ENCODE results near the gene BCORL1. TPM values are rescaled to one million over a fixed set of nuclear protein-coding genes. Genes with fewer than 3 reads are reported as not detected.
A peak's percentile ranks its signal among the peaks of the same experiment; 100 is the strongest.

BCORL1 gene
- total RNA-seq, 1 donor from 2014 or later: 10.3 TPM

DNA sequence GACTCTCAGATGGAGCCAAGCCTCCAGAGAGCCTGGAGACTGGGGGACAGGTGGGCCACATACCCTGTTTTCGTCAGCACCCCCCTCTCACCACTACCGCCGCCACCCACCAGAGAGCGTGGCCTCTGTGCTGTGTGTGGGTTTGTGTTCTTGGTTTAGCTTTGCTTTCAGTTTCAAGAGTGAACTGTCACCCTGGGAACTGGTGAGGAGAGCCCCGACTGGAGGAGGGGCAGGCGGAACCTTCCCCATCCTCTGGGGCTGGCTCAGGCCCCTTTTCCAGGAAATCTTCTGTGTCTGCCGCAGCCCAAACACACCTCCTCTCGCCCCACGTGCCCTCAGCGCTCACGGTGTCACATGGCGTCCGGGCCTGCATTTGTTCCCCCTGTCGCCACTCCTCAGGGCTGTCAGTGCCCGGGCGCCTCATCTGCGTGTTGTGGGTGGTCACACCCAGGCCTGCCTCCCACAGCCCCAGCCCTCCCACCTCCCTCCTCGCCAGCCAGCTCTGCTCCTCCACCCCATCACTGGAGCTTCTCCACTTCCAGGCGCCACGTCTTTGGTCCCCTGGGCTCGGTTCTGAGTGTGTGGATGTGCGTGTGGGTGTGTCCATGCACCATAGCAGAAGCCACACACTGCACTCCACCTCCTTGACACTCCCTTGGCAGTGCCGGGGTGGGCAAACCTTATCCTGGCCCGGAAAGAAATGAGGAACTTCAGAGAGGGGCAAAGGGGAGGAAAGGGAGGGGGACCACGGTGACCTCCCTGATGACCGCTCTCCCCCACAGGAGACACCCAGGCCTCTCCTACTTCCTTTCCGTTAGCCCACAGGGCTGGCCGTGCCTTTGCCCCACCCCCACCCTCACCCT, 100.0 kb downstream of the BCORL1 start:
- H3K4me3 ChIP-seq: no peak overlapping the region
- H3K27ac ChIP-seq: peak overlapping the region; percentile 31 to 72
- intact Hi-C loops (cut with DNase I): loop anchor here (5.0 kb wide), 1 partner anchor 90 kb away; the partner anchor contains the start of gene RAB33A
- H3K9me3 ChIP-seq: no peaks in the 10 kb centered on the region
- no peaks in the 10 kb centered on the region for H3K36me3 ChIP-seq
- no peaks in the 10 kb centered on the region for H3K27me3 ChIP-seq
- H3K4me1 ChIP-seq: peaks cover 0 to 6% of the 10 kb centered on the region in 2 donors
- TF ChIP-seq, protein P1, sequence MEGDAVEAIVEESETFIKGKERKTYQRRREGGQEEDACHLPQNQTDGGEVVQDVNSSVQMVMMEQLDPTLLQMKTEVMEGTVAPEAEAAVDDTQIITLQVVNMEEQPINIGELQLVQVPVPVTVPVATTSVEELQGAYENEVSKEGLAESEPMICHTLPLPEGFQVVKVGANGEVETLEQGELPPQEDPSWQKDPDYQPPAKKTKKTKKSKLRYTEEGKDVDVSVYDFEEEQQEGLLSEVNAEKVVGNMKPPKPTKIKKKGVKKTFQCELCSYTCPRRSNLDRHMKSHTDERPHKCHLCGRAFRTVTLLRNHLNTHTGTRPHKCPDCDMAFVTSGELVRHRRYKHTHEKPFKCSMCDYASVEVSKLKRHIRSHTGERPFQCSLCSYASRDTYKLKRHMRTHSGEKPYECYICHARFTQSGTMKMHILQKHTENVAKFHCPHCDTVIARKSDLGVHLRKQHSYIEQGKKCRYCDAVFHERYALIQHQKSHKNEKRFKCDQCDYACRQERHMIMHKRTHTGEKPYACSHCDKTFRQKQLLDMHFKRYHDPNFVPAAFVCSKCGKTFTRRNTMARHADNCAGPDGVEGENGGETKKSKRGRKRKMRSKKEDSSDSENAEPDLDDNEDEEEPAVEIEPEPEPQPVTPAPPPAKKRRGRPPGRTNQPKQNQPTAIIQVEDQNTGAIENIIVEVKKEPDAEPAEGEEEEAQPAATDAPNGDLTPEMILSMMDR (IDR thresholded peaks at IDR 0.05): peak in 1 of 3 experiments; percentile 9
- DNase-seq (ENCODE audit: low spot score in 2 of 2): no peak

DNA sequence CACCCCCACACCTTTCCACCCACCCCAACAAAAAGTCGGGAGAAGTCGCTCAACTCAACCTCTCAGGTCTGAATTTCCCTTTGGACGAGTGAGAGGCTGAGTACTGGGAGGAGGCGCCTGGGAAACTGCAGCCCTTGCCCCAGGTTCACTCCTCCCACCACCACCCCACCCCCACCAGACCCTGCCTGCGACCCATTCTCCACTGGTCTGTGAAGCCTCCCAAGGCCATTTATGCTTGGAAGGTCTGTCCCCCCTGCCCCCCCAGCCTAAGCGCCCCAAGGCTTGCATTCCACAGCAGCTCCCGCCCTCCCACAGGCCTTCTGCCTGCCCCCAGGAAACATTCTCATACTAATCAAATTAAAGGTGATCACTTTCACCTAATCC, 100.7 kb downstream of the BCORL1 start:
- H3K4me1 ChIP-seq: peaks cover 0 to 6% of the 10 kb centered on the region in 2 donors
- intact Hi-C loops (cut with DNase I): loop anchor here (5.0 kb wide), 1 partner anchor 89 kb away; the partner anchor contains the start of gene RAB33A
- no peaks in the 10 kb centered on the region for H3K27me3 ChIP-seq
- no peak overlapping the region for H3K4me3 ChIP-seq
- H3K36me3 ChIP-seq: no peaks in the 10 kb centered on the region
- peak overlapping the region; percentile 19 to 31 for H3K27ac ChIP-seq
- TF ChIP-seq, protein P1 (IDR thresholded peaks at IDR 0.05): no peak
- no peaks in the 10 kb centered on the region for H3K9me3 ChIP-seq
- no peak for DNase-seq (ENCODE audit: low spot score in 2 of 2)

DNA sequence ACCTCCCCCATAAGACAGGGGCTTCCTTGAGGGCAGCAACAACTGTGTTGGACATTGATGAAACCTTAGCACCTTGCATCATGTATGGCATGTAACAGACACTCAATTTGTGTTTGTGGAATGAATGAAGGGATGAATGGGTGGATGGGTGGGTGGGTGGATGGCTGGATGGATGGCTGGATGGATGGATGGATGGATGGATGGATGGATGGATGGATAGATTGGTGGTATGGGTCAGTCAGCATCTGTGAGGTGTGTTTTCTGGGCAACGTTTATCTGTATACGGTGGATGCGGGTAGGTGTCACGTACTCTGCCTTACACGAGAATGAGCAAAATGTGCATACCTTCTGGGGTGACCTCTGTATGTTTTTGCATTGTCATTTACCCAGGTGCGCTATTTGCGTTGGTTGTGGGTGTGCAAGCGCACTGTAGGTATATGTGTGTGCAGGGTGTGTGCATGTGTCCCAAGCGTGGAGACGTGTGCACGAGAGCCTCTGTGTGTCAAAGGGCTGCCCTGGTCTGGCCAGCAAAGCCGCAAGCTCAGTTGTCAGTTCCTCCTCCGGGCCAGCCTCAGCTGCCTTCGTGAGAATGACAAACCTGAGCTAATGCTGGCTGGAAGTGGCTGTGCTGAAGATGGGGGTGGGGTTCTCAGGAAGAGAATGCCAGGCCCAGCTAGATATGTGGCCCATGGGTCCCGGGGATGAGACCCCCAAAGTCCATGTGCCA, 101.4 kb downstream of the BCORL1 start:
- Histone ChIP-seq H3K4me3 (no peak overlapping the region), H3K4me1 (peaks cover 0 to 6% of the 10 kb centered on the region in 2 donors), H3K9me3 (no peaks in the 10 kb centered on the region), H3K27me3 (no peaks in the 10 kb centered on the region), H3K27ac (no peak overlapping the region), H3K36me3 (no peaks in the 10 kb centered on the region)
- no peak for DNase-seq (ENCODE audit: low spot score in 2 of 2)
- intact Hi-C loops (cut with DNase I): loop anchor here (5.0 kb wide), 1 partner anchor 88 kb away; the partner anchor contains the start of gene RAB33A
- TF ChIP-seq, protein P1 (IDR thresholded peaks at IDR 0.05): no peak

DNA sequence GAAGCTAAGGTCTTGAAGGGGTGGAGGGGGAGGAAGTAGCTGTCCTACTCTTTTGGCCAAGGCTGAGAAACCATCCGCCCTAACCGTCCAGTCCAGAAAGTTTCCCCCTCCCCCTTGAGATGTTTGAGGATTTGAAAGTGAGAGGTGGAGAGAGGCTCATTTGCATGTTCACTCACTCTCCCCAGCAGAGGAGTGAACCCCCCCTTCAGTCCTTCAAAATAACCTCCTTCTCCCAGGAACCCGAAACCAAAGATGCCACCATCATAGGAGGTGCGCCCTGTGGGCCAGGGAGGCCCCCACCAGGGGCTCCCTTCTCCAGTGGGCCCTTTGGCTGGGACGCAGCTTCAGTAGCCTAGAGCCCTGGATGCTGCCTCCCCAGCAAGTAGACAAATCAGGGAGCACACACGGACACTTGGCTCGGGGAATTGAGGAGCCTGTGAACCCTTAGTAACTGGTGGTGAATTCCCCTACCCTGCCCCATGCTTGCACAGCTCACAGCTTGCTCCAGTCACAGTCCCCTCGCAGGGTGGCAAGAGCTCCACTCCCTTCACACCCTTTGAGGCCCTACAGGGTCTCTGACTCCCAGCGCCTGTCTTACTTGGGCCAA, 102.3 kb downstream of the BCORL1 start:
- intact Hi-C loops (cut with DNase I): loop anchor here (5.0 kb wide), 1 partner anchor 88 kb away; the partner anchor contains the start of gene RAB33A
- H3K27me3 ChIP-seq: no peaks in the 10 kb centered on the region
- no peak overlapping the region for H3K4me3 ChIP-seq
- no peak for DNase-seq (ENCODE audit: low spot score in 2 of 2)
- H3K4me1 ChIP-seq: peaks cover 0 to 6% of the 10 kb centered on the region in 2 donors
- TF ChIP-seq, protein P1 (IDR thresholded peaks at IDR 0.05): no peak
- no peak overlapping the region for H3K27ac ChIP-seq
- H3K9me3 ChIP-seq: no peaks in the 10 kb centered on the region
- no peaks in the 10 kb centered on the region for H3K36me3 ChIP-seq

Data from ascending aorta (tissue), 2 donors.